Measurements from ENCODE around the gene RFX3. TPM values are rescaled to one million over a fixed set of nuclear protein-coding genes. Genes with fewer than 3 reads are reported as not detected.

Gene RFX3
- total and polyA plus RNA-seq, 2 of the 13 experiments (the other 11 are each of a cell fraction or from before 2014, with no cell fraction given): 2.7 to 5.3 TPM

GRCh38 chr9:3181049-3181953 is 344.5 kb downstream of the RFX3 start (continued):
- TF ChIP-seq ZSCAN20 (CRISPR knock-in tag; IDR thresholded peaks at IDR 0.05; ENCODE audit: borderline replicate concordance): no peak
- no peak for TF ChIP-seq ZNF326 (CRISPR knock-in tag; IDR thresholded peaks at IDR 0.05; ENCODE audit: borderline replicate concordance)
- TF ChIP-seq SRF (IDR thresholded peaks at IDR 0.05; ENCODE audit: low read depth, low read length): no peak
- peak; percentile 57; the same call in 1 of the 2 replicates for TF ChIP-seq ZNF546 (CRISPR knock-in tag; conservative IDR thresholded peaks at IDR 0.05)
- TF ChIP-seq, protein P1, sequence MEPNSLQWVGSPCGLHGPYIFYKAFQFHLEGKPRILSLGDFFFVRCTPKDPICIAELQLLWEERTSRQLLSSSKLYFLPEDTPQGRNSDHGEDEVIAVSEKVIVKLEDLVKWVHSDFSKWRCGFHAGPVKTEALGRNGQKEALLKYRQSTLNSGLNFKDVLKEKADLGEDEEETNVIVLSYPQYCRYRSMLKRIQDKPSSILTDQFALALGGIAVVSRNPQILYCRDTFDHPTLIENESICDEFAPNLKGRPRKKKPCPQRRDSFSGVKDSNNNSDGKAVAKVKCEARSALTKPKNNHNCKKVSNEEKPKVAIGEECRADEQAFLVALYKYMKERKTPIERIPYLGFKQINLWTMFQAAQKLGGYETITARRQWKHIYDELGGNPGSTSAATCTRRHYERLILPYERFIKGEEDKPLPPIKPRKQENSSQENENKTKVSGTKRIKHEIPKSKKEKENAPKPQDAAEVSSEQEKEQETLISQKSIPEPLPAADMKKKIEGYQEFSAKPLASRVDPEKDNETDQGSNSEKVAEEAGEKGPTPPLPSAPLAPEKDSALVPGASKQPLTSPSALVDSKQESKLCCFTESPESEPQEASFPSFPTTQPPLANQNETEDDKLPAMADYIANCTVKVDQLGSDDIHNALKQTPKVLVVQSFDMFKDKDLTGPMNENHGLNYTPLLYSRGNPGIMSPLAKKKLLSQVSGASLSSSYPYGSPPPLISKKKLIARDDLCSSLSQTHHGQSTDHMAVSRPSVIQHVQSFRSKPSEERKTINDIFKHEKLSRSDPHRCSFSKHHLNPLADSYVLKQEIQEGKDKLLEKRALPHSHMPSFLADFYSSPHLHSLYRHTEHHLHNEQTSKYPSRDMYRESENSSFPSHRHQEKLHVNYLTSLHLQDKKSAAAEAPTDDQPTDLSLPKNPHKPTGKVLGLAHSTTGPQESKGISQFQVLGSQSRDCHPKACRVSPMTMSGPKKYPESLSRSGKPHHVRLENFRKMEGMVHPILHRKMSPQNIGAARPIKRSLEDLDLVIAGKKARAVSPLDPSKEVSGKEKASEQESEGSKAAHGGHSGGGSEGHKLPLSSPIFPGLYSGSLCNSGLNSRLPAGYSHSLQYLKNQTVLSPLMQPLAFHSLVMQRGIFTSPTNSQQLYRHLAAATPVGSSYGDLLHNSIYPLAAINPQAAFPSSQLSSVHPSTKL (CRISPR knock-in tag; IDR thresholded peaks at IDR 0.05): no peak
- TF ChIP-seq FOSL1 (CRISPR knock-in tag; IDR thresholded peaks at IDR 0.05; ENCODE audit: borderline replicate concordance): no peak
- no peak for TF ChIP-seq SETDB1 (CRISPR knock-in tag; IDR thresholded peaks at IDR 0.05; ENCODE audit: borderline replicate concordance)
- TF ChIP-seq, protein P2, sequence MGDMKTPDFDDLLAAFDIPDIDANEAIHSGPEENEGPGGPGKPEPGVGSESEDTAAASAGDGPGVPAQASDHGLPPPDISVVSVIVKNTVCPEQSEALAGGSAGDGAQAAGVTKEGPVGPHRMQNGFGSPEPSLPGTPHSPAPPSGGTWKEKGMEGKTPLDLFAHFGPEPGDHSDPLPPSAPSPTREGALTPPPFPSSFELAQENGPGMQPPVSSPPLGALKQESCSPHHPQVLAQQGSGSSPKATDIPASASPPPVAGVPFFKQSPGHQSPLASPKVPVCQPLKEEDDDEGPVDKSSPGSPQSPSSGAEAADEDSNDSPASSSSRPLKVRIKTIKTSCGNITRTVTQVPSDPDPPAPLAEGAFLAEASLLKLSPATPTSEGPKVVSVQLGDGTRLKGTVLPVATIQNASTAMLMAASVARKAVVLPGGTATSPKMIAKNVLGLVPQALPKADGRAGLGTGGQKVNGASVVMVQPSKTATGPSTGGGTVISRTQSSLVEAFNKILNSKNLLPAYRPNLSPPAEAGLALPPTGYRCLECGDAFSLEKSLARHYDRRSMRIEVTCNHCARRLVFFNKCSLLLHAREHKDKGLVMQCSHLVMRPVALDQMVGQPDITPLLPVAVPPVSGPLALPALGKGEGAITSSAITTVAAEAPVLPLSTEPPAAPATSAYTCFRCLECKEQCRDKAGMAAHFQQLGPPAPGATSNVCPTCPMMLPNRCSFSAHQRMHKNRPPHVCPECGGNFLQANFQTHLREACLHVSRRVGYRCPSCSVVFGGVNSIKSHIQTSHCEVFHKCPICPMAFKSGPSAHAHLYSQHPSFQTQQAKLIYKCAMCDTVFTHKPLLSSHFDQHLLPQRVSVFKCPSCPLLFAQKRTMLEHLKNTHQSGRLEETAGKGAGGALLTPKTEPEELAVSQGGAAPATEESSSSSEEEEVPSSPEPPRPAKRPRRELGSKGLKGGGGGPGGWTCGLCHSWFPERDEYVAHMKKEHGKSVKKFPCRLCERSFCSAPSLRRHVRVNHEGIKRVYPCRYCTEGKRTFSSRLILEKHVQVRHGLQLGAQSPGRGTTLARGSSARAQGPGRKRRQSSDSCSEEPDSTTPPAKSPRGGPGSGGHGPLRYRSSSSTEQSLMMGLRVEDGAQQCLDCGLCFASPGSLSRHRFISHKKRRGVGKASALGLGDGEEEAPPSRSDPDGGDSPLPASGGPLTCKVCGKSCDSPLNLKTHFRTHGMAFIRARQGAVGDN (CRISPR knock-in tag; IDR thresholded peaks at IDR 0.05): peak; percentile 86
- TF ChIP-seq KAT8 (CRISPR knock-in tag; IDR thresholded peaks at IDR 0.05): no peak
- TF ChIP-seq ZNF619 (CRISPR knock-in tag; IDR thresholded peaks at IDR 0.05): 0 out of 2 replicates have a peak, but pooled peaks have one; percentile 59
- peak; percentile 70 for TF ChIP-seq BORCS8-MEF2B (CRISPR knock-in tag; IDR thresholded peaks at IDR 0.05)
- no peak for TF ChIP-seq ZNF550 (CRISPR knock-in tag; IDR thresholded peaks at IDR 0.05; ENCODE audit: borderline replicate concordance)
- TF ChIP-seq FOXO1 (CRISPR knock-in tag; IDR thresholded peaks at IDR 0.05): no peak; the same call in 1 of the 2 replicates
- no peak for TF ChIP-seq LRRFIP1 (CRISPR knock-in tag; conservative IDR thresholded peaks at IDR 0.05)
- no peak for TF ChIP-seq ZNF775 (CRISPR knock-in tag; IDR thresholded peaks at IDR 0.05; ENCODE audit: borderline replicate concordance)
- no peak for TF ChIP-seq ADNP (CRISPR knock-in tag; IDR thresholded peaks at IDR 0.05)
- no peak for TF ChIP-seq TRIM24 (CRISPR knock-in tag; IDR thresholded peaks at IDR 0.05)

Measured in HepG2 (cell line).